OCI-LY1 (cell line): ENCODE data around the gene TRPM4.

Experiments used
- EZH2 ChIP-seq: fragments of 200-600 bp; sonication (generic), shearing (Covaris generic); IDR thresholded peaks from 2 replicates; pipeline ENCODE4 v1.8.0; 2017; ENCODE audit warnings: borderline replicate concordance, mixed run types, mild to moderate bottlenecking, antibody characterized with exemption, low read length, moderate library complexity, mixed read lengths
- TF ChIP-seq, protein P1 (sequence below): fragments of 200-600 bp; sonication (generic), shearing (Covaris generic); IDR thresholded peaks from 2 replicates; pipeline ENCODE4 v1.5.1; 2017; ENCODE audit warnings: mild to moderate bottlenecking, antibody characterized with exemption, low read length, moderate library complexity, mixed read lengths

GRCh38 chr19:49127674-49128544 lies 29.7 kb upstream of the TRPM4 start:
- TF ChIP-seq, protein P1, sequence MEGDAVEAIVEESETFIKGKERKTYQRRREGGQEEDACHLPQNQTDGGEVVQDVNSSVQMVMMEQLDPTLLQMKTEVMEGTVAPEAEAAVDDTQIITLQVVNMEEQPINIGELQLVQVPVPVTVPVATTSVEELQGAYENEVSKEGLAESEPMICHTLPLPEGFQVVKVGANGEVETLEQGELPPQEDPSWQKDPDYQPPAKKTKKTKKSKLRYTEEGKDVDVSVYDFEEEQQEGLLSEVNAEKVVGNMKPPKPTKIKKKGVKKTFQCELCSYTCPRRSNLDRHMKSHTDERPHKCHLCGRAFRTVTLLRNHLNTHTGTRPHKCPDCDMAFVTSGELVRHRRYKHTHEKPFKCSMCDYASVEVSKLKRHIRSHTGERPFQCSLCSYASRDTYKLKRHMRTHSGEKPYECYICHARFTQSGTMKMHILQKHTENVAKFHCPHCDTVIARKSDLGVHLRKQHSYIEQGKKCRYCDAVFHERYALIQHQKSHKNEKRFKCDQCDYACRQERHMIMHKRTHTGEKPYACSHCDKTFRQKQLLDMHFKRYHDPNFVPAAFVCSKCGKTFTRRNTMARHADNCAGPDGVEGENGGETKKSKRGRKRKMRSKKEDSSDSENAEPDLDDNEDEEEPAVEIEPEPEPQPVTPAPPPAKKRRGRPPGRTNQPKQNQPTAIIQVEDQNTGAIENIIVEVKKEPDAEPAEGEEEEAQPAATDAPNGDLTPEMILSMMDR, result no peak
- no peak for TF ChIP-seq EZH2
